ENCODE data around the gene ARSB.

DNA sequence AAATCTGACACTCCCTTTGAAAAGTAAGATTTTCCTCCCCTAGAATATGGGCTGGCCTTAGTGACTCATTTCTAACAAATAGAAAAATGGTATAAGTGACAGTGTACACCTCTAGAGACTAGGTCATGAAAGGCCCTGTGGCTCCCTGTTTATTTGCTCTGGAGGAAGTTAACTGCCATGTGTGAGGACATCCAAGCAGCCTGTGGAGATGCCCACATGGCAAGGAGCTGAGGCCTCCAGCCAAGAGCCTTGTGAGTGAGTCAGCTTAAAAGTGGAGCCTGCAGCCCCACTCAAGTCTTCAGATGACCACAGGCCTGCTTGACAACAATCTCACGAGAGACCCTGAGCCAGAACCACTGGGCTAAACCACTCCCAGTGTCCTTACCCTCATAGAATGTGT is 208.5 kb downstream of the ARSB start:
- TF ChIP-seq TAF1 (IDR thresholded peaks at IDR 0.05; ENCODE audit: borderline replicate concordance, insufficient read depth, low read length) (no peak), REST (IDR thresholded peaks at IDR 0.05; ENCODE audit: insufficient read depth in 1 of 2, low read depth in 2 of 2, low read length in 2 of 2) (no peak)

Data from PFSK-1 (cell line).